Measurements from ENCODE around the gene TNNC2. TPM values are rescaled to one million over a fixed set of nuclear protein-coding genes. Genes with fewer than 3 reads are reported as not detected.
A peak's percentile ranks its signal among the peaks of the same experiment; 100 is the strongest.

TNNC2 gene
- total and polyA plus RNA-seq, 2 of the 13 experiments (the other 11 are each of a cell fraction or from before 2014, with no cell fraction given), result 1.8 to 4.7 TPM

GRCh38 chr20:45823949-45824835, 2.9 kb downstream of the TNNC2 start (continued):
- TF ChIP-seq FOXK1 (CRISPR knock-in tag; IDR thresholded peaks at IDR 0.05; ENCODE audit: borderline replicate concordance, low read depth) (peak; percentile 33; the same call in 1 of the 2 replicates), RBM39 (IDR thresholded peaks at IDR 0.05; ENCODE audit: low read depth, low read length, poor library complexity, severe bottlenecking) (peak; percentile 56), ZNF687 (CRISPR knock-in tag; IDR thresholded peaks at IDR 0.05) (peak; percentile 87), KLF15 (CRISPR knock-in tag; IDR thresholded peaks at IDR 0.05; ENCODE audit: borderline replicate concordance) (no peak), ZNF790 (CRISPR knock-in tag; IDR thresholded peaks at IDR 0.05; ENCODE audit: borderline replicate concordance) (no peak), AHR (CRISPR knock-in tag; IDR thresholded peaks at IDR 0.05) (no peak), MEF2D (CRISPR knock-in tag; IDR thresholded peaks at IDR 0.05) (no peak), HMGA1 (CRISPR knock-in tag; conservative IDR thresholded peaks at IDR 0.05) (no peak), THRA (CRISPR knock-in tag; IDR thresholded peaks at IDR 0.05; ENCODE audit: borderline replicate concordance) (peak; percentile 34; the same call in 1 of the 2 replicates), FOXO1 (CRISPR knock-in tag; IDR thresholded peaks at IDR 0.05) (peak; percentile 57; the same call in 1 of the 2 replicates), SOX6 (IDR thresholded peaks at IDR 0.05) (no peak), SOX6 (CRISPR knock-in tag; IDR thresholded peaks at IDR 0.05) (peak; percentile 50), RAD21 (CRISPR knock-in tag; IDR thresholded peaks at IDR 0.05) (peak; percentile 94), ZNF777 (CRISPR knock-in tag; IDR thresholded peaks at IDR 0.05) (peak; percentile 62), ELF3 (CRISPR knock-in tag; IDR thresholded peaks at IDR 0.05) (no peak), ZIK1 (CRISPR knock-in tag; IDR thresholded peaks at IDR 0.05; ENCODE audit: borderline replicate concordance, low read depth) (0 out of 2 replicates have a peak, but pooled peaks have one; percentile 51), ZFP91 (CRISPR knock-in tag; IDR thresholded peaks at IDR 0.05; ENCODE audit: borderline replicate concordance) (peak; percentile 65; the same call in 1 of the 2 replicates), THAP11 (CRISPR knock-in tag; IDR thresholded peaks at IDR 0.05) (peak; percentile 32)
